Measurements from ENCODE around the gene SLC6A12.

Gene SLC6A12

DNA sequence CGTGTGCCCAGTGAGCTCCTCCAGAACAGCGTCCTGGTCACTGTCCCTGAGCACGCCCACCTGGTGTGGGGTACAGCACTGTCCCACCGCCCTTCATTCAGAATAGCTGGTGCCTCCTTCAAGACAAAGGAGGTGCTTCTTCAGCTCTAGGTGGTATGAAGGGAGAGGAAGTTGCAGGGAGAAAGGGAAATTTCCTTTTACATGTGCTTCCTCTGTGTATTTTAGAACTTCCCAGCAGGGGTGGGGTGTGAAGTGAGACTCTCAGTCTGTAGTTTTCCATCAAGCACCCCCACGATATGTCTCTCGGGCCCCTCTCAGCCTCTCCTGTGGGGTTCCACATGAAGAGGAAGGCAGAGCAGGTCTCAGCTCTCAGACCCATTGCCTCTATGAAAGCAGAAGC, 1.2 kb upstream of the SLC6A12 start:
- DNase-seq (ENCODE audit: low spot score), result no peak

- DNase-seq (ENCODE audit: low spot score), result no peak
Measured at GRCh38 chr12:213527-213932, 427 bp downstream of the SLC6A12 start.

GRCh38 chr12:212715-213526, 1.0 kb downstream of the SLC6A12 start:
- no peak for DNase-seq (ENCODE audit: low spot score)

DNA sequence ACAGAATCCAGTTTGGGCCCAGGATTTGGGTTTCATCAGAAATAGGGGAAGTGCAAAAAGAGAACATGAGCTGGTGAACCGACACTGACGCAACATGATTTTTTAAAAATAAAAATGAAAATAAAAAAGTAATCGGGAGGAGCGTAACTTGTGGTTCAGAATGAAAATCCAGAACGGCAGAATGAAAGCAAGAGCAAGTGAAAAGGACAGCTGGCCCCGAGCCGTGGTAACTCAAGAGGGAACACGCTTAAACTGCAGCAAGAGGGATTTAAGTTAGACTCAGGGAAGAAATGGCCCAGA, 1.6 kb downstream of the SLC6A12 start:
- no peak for DNase-seq (ENCODE audit: low spot score)

DNA sequence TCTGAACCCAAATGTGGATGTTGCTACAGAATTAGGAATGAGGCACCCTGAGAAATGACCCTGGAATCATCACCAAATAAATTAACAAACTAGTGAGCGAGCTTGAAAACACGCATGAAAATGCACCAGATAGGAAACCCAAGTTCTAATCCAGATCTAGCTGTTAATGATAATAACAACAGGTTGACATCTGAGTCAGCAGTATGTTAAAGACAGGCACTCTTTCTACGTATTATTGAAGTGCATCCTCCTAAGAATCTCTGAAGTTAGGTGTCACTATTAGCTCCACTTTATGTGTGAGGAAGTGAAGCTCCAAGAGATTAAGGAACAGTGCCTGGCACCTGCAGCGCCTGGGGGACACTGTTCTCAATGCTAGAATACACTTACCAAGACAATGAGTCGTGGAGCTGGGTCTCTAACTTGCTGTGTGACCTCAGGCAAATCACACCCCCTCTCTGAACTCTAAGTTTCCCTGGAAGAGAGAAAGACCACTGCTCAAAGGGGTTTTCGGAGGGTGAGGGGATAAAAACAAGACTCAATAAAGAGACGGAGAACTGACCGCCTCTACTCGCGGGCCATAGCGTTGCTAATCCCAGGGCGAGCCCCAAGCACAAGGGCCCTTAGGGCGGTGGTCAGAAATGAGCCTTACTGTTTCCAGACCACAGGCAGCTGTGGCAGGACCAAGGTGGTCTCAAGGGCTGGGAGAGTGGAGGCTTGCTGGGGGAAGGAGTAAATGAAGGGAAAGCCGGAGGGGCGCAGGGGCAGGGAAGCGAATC, 2.1 kb downstream of the SLC6A12 start:
- DNase-seq (ENCODE audit: low spot score), result no peak

DNA sequence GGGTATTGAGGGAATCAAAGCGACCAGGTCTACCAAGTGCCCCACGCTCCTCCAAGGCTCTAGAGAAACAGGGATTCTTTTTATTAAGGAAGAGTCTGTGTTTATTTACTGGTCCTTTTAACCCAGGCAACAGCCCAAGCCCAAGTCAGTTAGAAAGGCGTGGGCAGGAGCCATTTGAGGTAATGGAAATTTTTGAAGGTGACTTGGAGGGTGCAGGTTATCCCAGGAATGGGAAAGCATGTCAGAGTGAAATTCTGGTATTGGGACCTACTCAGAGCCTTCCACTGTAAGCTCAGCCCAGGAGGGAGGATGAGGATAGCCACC, 2.9 kb downstream of the SLC6A12 start:
- no peak for DNase-seq (ENCODE audit: low spot score)

GRCh38 chr12:210277-211141, 3.4 kb downstream of the SLC6A12 start:
- no peak for DNase-seq (ENCODE audit: low spot score)

GRCh38 chr12:209851-210250, 4.1 kb downstream of the SLC6A12 start:
- no peak for DNase-seq (ENCODE audit: low spot score)

DNA sequence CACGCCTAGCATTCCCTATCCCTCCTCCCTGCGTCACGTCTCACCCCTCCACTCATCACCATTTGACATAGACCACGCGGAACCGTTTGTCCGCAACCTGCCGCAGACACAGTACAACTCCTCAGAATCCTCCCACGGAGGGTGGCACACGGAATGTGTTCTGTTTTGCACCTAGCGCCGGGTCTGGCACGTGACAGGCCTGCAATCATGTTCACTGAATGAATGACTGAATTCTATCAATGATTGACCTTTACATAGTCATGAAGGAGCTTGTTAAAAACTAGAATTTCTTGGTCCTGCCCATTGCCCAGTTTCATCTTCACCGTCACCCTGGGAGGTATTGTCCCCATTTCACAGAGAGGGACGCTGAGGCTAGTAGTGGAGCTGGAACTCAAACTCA, 4.7 kb downstream of the SLC6A12 start:
- DNase-seq (ENCODE audit: low spot score), result no peak

DNA sequence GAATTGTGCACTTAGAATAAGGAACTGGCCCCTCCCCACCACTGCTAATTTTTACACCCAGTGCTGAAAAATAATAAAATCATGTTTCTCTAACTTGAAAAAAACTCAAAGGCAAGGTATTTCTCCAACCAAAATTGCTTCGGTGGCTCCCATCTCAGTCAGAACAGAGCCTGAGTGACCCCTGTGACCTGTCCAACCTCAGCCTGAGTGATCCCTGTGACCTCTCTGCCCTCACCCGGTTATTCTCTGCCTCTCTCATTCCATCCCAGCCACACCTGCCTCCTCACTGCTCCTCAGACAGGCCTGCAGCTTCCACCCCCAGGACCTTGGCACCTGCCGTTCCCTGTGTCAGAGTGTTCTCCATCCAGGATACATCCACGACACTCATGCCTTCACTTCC, 5.1 kb downstream of the SLC6A12 start:
- no peak for DNase-seq (ENCODE audit: low spot score)

DNA sequence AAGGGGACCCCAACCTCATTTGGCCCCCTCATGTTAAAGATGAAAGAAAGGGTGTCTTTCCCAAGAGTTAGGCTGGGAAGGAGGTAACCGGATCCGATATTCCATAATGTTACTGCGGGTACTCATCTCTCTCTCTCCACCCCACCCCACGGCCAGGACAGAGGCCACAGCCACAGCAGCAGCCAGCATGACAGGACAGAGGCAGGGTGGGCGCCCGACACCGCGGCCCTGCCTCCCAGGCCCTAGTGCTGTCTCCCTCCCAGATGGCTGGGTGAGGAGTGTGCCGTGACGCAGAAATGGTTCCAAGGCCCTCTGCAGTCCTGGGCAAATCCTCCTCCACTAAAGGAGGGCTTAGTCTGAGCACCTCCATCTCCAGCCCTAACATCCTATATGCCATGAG, 6.2 kb downstream of the SLC6A12 start:
- DNase-seq (ENCODE audit: low spot score), result no peak

DNA sequence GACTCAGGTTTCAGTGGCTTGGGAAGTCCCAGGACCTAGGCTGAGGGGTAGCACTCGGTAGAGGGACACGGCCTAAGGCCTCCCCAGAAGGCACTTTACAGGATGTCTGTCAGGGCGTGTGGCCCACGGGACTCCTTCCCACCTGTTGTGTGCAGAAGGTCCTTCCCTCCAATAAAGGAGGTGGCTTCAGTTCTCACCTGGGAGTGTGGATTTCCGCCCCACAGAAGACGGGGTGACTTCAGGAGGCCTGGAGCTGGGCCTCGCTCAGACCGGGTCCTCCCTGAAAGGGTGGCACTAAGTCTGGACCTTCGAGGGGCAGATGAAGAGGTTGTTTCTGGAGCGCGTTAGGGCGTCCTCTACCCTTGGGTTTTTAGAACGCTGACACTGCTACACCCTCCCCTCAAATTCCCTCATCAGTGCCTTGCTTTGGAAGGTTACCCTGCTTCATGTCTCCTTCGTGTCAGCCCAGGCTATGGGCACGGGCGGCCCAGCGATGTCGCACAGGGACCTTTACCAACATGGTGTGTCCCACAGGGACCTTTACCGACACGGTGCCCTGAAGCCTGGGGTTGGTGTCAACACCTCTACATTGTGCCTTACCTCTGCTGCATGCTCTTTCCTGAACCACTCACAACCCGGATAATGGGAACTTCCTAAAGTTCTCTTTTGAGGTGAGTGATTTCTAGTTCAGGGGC, 7.1 kb downstream of the SLC6A12 start:
- no peak for DNase-seq (ENCODE audit: low spot score)

DNA sequence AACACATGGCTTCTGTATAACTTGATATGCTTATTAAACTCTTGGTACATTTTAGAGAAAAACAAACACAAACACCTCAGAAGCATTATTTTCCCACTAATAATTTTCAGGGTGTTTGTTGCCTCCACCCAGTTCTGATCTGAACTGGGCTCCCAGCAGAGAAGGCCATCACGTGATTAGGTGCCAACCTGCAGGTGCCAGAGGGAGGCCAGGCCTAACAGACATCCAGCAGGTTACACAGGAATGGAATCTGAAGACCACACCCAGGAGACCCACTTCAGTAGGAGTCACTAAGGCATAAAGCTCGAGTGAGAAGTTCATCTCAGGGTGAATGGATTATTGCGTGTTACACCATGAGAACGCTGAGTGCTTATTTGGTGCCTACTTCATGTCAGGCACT, 8.9 kb downstream of the SLC6A12 start:
- no peak for DNase-seq (ENCODE audit: low spot score)

DNA sequence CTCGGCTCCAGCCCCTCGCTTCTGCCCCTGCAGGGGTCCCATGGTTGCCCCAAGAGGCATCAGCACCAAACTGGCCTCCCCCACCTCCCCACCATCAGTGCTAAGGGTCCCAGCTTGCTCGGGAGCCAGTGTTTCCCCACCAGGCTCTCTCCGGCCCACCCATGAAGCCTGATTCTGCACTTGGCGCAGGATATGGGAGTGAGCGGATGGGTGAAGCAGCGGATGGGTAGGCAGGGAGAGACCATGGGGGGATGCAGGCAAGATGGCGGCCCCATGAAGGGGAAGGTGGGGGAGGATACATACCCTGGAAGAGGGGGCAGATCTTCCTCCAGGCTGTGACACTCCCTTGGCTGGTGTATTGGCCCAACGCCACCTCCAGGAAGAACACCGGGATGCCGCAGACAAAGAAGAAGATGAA, 9.7 kb downstream of the SLC6A12 start:
- no peak for DNase-seq (ENCODE audit: low spot score)

DNA sequence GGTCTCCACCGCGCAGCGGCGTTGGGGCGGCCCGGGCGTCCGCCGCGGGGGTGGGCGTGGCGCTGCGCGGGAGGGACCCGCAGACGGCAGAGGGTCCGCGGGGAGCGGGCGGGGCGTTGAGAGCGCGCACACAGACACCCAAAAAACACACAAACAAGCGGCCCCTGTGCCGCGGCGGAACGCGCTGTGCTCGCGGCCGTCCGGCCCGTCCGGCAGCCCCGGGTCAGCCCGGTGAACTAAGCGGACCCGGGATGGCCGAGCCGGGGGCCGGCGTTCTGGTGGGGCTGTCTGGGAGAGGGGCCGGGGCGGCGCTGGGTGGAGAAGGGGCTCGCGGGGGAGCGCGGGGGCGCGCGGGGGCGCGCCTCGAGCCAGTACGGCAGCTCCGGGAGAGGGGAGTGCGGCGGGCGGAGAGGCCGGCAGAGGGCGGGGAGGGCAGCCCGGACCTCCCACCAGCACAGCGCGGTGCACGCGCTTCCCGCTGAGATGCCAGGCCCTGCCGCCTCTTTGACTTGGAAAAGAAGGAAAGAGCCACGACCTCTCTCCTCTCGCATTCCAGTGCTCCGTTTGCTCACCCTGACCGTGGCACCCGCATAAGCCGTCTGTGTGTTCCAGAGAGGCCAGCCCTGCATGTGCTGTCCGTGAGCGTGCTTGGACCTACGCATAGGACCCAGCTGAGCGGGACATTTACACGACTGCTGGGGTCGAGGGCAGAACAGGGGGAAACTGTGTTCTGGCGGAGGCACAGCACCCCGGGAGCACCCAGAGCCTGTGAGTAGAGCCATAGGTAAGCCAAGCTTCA, 10.3 kb downstream of the SLC6A12 start:
- DNase-seq (ENCODE audit: low spot score), result no peak

GRCh38 chr12:203074-203461, 10.9 kb downstream of the SLC6A12 start:
- DNase-seq (ENCODE audit: low spot score), result no peak

DNA sequence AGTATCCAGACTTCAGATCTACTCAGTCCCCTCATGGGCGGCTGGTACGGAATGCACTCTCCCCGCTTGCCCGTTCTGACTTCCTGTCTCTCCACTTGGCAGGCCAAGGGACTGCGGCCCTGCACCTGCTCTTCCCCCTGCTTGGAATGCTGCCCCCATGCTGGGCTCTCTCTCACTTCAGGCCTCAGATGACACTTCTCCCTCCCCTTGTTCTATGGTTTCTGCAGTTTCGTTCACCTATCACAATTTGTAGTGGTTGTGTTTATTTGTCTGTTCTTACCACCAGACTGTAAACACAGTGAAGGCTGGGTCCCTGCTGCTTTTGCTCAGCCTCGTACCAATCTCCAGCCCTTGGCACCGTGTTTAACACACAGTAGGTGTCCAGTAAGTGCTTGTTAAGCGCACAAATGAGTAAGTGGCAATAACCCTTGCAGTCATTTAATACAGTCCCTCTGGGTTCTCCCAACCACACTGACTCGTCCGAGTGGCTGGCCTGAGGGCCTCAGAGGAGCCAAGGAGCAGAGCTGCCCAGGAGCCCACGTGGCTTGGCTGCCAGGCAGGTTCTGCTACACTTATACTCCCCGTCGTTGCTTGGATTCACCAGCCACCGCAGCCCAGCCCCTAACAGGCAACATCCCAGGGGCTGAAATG, 11.8 kb downstream of the SLC6A12 start:
- no peak for DNase-seq (ENCODE audit: low spot score)

- DNase-seq (ENCODE audit: low spot score), result no peak
Measured at GRCh38 chr12:201361-201760, 12.6 kb downstream of the SLC6A12 start.

DNA sequence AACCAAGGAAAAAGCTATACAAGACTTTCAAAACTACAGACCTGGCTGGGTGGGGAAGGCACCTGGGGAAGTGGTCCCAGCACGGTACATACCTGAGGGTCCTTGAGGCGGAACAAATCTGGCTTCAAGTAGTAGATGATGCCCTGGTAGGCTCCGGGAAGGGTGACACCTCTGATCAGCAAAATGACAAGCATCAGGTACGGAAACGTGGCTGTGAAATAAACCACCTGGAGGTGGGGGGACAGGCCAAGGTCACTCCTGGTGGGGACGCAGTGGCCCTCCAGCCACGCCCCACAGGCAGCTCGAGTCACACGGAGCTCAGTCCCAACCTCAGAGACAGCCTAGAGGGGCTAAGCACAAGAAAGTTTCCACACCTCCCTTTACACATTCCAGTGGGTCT, 15.3 kb downstream of the SLC6A12 start:
- DNase-seq (ENCODE audit: low spot score), result no peak

- DNase-seq (ENCODE audit: low spot score), result no peak
Measured at GRCh38 chr12:197911-198695, 15.9 kb downstream of the SLC6A12 start.
